Measurements from ENCODE around the gene CCSAP. TPM values are rescaled to one million over a fixed set of nuclear protein-coding genes. Genes with fewer than 3 reads are reported as not detected.

The CCSAP gene
- total RNA-seq, 1 donor from 2014 or later, result 5.4 TPM

- H3K9me3 Mint-ChIP-seq (ENCODE audit: unreplicated experiment), result peaks cover 4% of the 10 kb centered on the region
- no peak overlapping the region for H3K4me3 Mint-ChIP-seq (ENCODE audit: unreplicated experiment)
- H3K27ac Mint-ChIP-seq (ENCODE audit: unreplicated experiment), result no peak overlapping the region
- peaks cover 13% of the 10 kb centered on the region for H3K4me1 Mint-ChIP-seq (ENCODE audit: unreplicated experiment)
- H3K27me3 Mint-ChIP-seq (ENCODE audit: unreplicated experiment), result no peaks in the 10 kb centered on the region
- TF ChIP-seq CTCF (IDR thresholded peaks at IDR 0.05), result no peak
- no peak for DNase-seq (ENCODE audit: extremely low spot score, unreplicated experiment)
- H3K36me3 Mint-ChIP-seq (ENCODE audit: unreplicated experiment), result peaks cover 27% of the 10 kb centered on the region
Observed at GRCh38 chr1:229319487-229319886, 23.4 kb downstream of the CCSAP start.

GRCh38 chr1:229318056-229318455 is 24.8 kb downstream of the CCSAP start:
- Mint-ChIP-seq H3K4me1 (ENCODE audit: unreplicated experiment) (peaks cover 11% of the 10 kb centered on the region), H3K27ac (ENCODE audit: unreplicated experiment) (peak overlapping the region; percentile 62), H3K36me3 (ENCODE audit: unreplicated experiment) (peaks cover 20% of the 10 kb centered on the region), H3K27me3 (ENCODE audit: unreplicated experiment) (no peaks in the 10 kb centered on the region), H3K4me3 (ENCODE audit: unreplicated experiment) (peak overlapping the region; percentile 24), H3K9me3 (ENCODE audit: unreplicated experiment) (peaks cover 4% of the 10 kb centered on the region)
- DNase-seq (ENCODE audit: extremely low spot score, unreplicated experiment), result no peak
- no peak for TF ChIP-seq CTCF (IDR thresholded peaks at IDR 0.05)

GRCh38 chr1:229316166-229316565 is 26.7 kb downstream of the CCSAP start:
- no peaks in the 10 kb centered on the region for H3K27me3 Mint-ChIP-seq (ENCODE audit: unreplicated experiment)
- peaks cover 19% of the 10 kb centered on the region for H3K36me3 Mint-ChIP-seq (ENCODE audit: unreplicated experiment)
- H3K27ac Mint-ChIP-seq (ENCODE audit: unreplicated experiment), result no peak overlapping the region
- no peak overlapping the region for H3K4me3 Mint-ChIP-seq (ENCODE audit: unreplicated experiment)
- no peak for TF ChIP-seq CTCF (IDR thresholded peaks at IDR 0.05)
- peaks cover 11% of the 10 kb centered on the region for H3K4me1 Mint-ChIP-seq (ENCODE audit: unreplicated experiment)
- H3K9me3 Mint-ChIP-seq (ENCODE audit: unreplicated experiment), result peaks cover 4% of the 10 kb centered on the region
- DNase-seq (ENCODE audit: extremely low spot score, unreplicated experiment), result no peak

GRCh38 chr1:229310833-229311232 is 32.0 kb downstream of the CCSAP start:
- no peak for TF ChIP-seq CTCF (IDR thresholded peaks at IDR 0.05)
- no peaks in the 10 kb centered on the region for H3K4me1 Mint-ChIP-seq (ENCODE audit: unreplicated experiment)
- no peaks in the 10 kb centered on the region for H3K27me3 Mint-ChIP-seq (ENCODE audit: unreplicated experiment)
- no peak overlapping the region for H3K4me3 Mint-ChIP-seq (ENCODE audit: unreplicated experiment)
- peaks cover 1% of the 10 kb centered on the region for H3K9me3 Mint-ChIP-seq (ENCODE audit: unreplicated experiment)
- no peak for DNase-seq (ENCODE audit: extremely low spot score, unreplicated experiment)
- no peak overlapping the region for H3K27ac Mint-ChIP-seq (ENCODE audit: unreplicated experiment)
- peaks cover 19% of the 10 kb centered on the region for H3K36me3 Mint-ChIP-seq (ENCODE audit: unreplicated experiment)

GRCh38 chr1:229309684-229310083 is 33.2 kb downstream of the CCSAP start:
- Mint-ChIP-seq H3K4me1 (ENCODE audit: unreplicated experiment) (no peaks in the 10 kb centered on the region), H3K9me3 (ENCODE audit: unreplicated experiment) (no peaks in the 10 kb centered on the region), H3K4me3 (ENCODE audit: unreplicated experiment) (no peak overlapping the region), H3K27me3 (ENCODE audit: unreplicated experiment) (no peaks in the 10 kb centered on the region), H3K27ac (ENCODE audit: unreplicated experiment) (no peak overlapping the region), H3K36me3 (ENCODE audit: unreplicated experiment) (peaks cover 21% of the 10 kb centered on the region)
- DNase-seq (ENCODE audit: extremely low spot score, unreplicated experiment), result no peak
- TF ChIP-seq CTCF (IDR thresholded peaks at IDR 0.05), result no peak

Measured in osteocyte (in vitro differentiated cells).